Cardiac atrium fibroblast (primary cell): ENCODE results near the gene SLC30A7. TPM values are rescaled to one million over a fixed set of nuclear protein-coding genes. Genes with fewer than 3 reads are reported as not detected.

Source experiments
- total RNA-seq: library from RNA; depleted of rRNA; stranded (reverse); fragments of >200 nt; gene quantifications from 2 replicates; pipeline ENCODE4 v1.2.3, GENCODE V29; 2015

SLC30A7 gene, protein sequence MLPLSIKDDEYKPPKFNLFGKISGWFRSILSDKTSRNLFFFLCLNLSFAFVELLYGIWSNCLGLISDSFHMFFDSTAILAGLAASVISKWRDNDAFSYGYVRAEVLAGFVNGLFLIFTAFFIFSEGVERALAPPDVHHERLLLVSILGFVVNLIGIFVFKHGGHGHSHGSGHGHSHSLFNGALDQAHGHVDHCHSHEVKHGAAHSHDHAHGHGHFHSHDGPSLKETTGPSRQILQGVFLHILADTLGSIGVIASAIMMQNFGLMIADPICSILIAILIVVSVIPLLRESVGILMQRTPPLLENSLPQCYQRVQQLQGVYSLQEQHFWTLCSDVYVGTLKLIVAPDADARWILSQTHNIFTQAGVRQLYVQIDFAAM
- total RNA-seq, result 21.1 and 37.3 TPM in 2 replicates

DNA sequence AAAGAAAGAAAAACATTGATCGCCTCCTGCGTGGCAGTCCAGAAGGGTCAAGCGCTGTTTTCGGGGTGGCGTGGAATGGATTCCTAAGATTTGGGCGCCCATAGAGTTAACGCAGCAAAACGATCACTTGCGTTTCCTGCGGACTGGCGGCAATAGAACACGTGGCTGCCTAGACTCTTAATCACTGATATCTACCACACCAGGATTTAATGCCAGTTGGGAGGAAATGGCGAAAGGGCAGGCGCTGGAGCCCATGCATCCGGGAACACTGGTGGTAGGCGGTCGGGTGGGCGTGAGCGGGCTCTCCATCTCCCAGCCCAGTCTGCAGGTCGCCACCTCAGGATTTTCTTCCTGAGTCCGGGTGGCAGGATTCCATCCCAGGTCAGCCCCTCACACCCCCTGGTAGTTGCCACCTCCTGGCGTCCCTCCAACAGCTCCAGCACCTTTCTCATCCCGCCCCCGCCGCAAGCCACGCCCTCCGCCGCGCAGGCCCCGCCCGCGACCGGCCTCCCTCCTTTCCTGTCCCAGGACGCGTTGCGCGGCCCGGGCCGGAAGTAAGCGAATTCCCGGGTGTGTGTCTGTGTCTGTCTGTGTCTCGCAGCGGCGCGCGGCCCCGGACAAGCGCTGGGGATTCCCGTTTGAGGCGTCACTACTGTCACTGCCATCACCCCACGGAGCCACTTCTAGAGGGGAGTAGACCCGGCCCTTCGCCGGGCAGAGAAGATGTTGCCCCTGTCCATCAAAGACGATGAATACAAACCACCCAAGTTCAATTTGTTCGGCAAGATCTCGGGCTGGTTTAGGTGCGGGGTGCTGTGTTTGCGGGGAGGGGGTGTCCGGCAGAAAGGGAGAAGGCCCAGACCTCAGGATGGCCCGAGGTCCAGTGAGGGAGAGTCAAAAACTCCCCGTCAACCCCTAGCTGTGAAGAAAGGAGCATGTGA lies at the start of gene SLC30A7:
TSS of gene SLC30A7 (plus strand) at position 551 of the 941 bp plus-strand sequence. CDS start at position 724, 173 bp downstream.

DNA sequence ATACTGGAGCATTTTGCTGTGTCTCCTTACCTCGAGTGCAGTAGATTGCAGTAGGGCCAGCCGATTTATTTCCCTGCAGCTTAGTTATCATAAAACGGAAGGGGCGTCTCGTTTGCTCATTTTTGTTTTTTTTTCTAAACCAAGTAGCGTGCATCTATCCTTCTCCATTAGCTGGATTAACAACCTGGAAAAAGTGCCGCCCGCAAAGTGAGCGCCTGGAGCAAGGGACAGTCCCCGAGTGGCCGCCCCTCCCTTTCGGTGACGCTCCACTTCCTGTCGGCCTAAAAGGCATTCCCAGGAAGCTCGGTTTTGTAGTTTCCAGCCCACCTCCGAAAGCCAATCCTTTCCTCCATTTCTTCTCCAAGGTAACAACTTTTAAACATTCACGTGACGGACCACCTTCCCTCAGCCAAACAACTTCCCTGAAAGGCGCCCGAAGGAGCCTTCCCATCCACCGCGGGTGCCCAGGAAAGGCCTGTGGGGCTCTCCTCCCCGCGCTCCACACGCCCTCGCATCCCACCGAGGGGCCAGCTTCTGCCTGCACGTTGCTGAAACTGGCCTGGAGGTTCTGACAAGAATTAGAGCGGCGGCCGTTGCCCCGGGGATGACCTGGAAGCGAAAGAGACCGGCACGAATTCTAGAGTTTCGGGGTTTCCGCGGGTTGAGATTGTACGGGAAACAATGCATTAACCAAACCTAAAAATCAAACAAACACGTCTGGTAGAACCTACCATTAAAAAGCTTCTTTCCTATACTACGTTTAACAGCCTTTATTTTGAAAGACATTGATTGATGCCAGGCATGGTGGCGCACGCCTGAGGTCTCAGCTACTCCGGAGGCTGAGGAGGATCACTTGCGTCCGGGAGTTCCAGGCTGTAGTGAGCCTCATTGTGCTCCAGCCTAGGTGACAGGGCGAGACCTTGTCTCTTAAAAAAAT lies 1.0 kb upstream of the SLC30A7 start, which contains the start of gene EXTL2:
TSS of gene EXTL2 (minus strand) at position 240 of the 937 bp plus-strand sequence. CDS start 6,085 bp downstream, outside the sequence.

DNA sequence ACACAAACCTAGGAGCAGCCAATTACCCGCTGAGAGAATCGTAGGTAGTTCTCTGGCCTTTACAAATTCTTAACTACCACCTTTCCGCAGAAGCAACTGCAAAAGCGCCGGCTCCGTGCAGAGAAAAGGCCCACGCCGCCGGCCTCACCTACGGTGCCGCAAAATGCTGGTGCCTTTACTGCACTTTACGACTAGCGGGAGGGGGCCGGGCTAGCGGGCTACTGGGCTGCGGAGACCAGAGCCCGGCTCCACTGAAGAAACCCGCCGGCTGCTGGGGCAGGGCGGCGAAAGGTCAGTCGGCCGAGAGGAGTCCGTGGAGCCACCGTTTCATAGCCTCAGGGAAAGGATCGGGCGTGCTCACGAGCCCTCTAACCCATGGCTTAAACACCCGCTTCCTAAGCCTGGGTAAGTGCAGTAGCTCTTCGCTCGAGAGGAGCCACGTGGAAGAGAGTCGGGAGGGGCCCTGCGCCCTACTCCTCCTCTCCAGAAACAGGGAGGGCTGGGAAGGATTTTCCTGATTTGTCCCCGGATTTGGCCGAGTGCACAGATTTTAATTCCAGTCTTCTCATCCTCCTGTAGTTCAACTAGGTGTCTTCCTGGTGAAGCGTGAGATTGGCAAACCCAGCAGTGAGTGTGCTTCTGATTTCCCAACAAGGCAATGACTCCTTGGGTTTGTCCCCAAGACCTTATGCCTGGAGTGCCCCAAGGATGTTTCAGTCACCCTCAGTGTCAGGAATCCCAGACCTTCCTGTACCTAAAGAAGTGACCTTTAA lies 130.0 kb downstream of the SLC30A7 start, which contains the start of gene DPH5:
TSS of gene DPH5 (minus strand) at position 128 of the 773 bp plus-strand sequence. CDS start 341 bp downstream, outside the sequence.

Other genes starting within 250 kb of the SLC30A7 start
- 0.18 and 6.0 TPM in 2 replicates for gene VCAM1, start 176.3 kb upstream of the SLC30A7 start, total RNA-seq
- 15.7 and 17.5 TPM in 2 replicates for gene EXTL2, start 1.2 kb upstream of the SLC30A7 start, total RNA-seq
- gene DPH5, start 129.7 kb downstream of the SLC30A7 start, total RNA-seq, result 10.5 and 50.7 TPM in 2 replicates